PC-3 (cell line): Measurements from ENCODE around the gene COMMD3. TPM values are rescaled to one million over a fixed set of nuclear protein-coding genes. Genes with fewer than 3 reads are reported as not detected.

Experiments
- ATAC-seq: fragments of 200-7000 bp; cut with Tn5 transposase; 2 replicates; pipeline ENCODE4 v1.9.1; 2020; ENCODE audit warnings: mild to moderate bottlenecking, moderate library complexity
- BruUV-seq: library from RNA; stranded (reverse); fragments of 400-500 nt; replicated peaks from 2 replicates; lab custom pipeline; 2021; lab: Mats Ljungman, UMichigan
- CTCF ChIA-PET: fragments of 300-600 bp; sonication (Branson Sonifier 250); formaldehyde crosslinking; loops from one replicate; lab custom pipeline; 2022; ENCODE audit warnings: antibody characterized with exemption; lab: Charles Lee
- POLR2A ChIA-PET: fragments of 300-600 bp; sonication (Branson Sonifier 250); formaldehyde crosslinking; loops from one replicate; lab custom pipeline; 2022; ENCODE audit warnings: antibody characterized with exemption; ENCODE audit not compliant: unreplicated experiment; lab: Charles Lee
- DNase-seq: peaks from one replicate; pipeline ENCODE4 v3.0.0-alpha.2; 2015
- H2AFZ ChIP-seq: fragments of 300-600 bp; sonication (generic); 2 replicates; pipeline ENCODE4 v1.6.0; 2016; ENCODE audit warnings: antibody characterized with exemption, low read length
- H3F3A ChIP-seq: fragments of 300-600 bp; sonication (generic); one replicate; pipeline ENCODE4 v1.6.0; 2017; ENCODE audit warnings: antibody characterized with exemption, low read length, control low read depth, mild to moderate bottlenecking; ENCODE audit not compliant: unreplicated experiment
- H3K27ac ChIP-seq: fragments of 300-600 bp; sonication (generic); 2 replicates; pipeline ENCODE4 v1.5.1; 2016; ENCODE audit warnings: mild to moderate bottlenecking, low read length
- H3K27me3 ChIP-seq: fragments of 300-600 bp; sonication (generic); 2 replicates; pipeline ENCODE4 v1.6.1; 2016; ENCODE audit warnings: low read length, mixed read lengths
- H3K36me3 ChIP-seq: fragments of 300-600 bp; sonication (generic); 2 replicates; pipeline ENCODE4 v1.6.1; 2016; ENCODE audit warnings: low read depth, mixed run types, low read length, mixed read lengths
- H3K4me1 ChIP-seq: fragments of 300-600 bp; sonication (generic); 2 replicates; pipeline ENCODE4 v1.5.1; 2016; ENCODE audit warnings: low read length; ENCODE audit not compliant: insufficient read depth
- H3K4me2 ChIP-seq: fragments of 300-600 bp; sonication (generic); 2 replicates; pipeline ENCODE4 v1.6.0; 2016; ENCODE audit warnings: low read length
- H3K4me3 ChIP-seq: fragments of 300-600 bp; sonication (generic); 2 replicates; pipeline ENCODE4 v1.5.1; 2016; ENCODE audit warnings: mild to moderate bottlenecking, low read length, mixed read lengths
- H3K79me2 ChIP-seq: fragments of 300-600 bp; sonication (generic); 2 replicates; pipeline ENCODE4 v1.6.1; 2017; ENCODE audit warnings: low read length, mixed read lengths
- H3K9ac ChIP-seq: fragments of 300-600 bp; sonication (generic); 2 replicates; pipeline ENCODE4 v1.6.0; 2016; ENCODE audit warnings: mild to moderate bottlenecking, low read length
- H3K9me2 ChIP-seq: fragments of 300-600 bp; sonication (generic); replicated peaks from 2 replicates; pipeline ENCODE4 v1.6.1; 2016; ENCODE audit warnings: mixed run types, low read length, mixed read lengths
- H3K9me3 ChIP-seq: fragments of 300-600 bp; sonication (generic); 2 replicates; pipeline ENCODE4 v1.6.1; 2016; ENCODE audit warnings: low read length, mixed read lengths
- H4K20me1 ChIP-seq: fragments of 300-600 bp; sonication (generic); 2 replicates; pipeline ENCODE4 v1.6.1; 2016; ENCODE audit warnings: low read length, mixed read lengths
- CTCF ChIP-seq: fragments of 300-600 bp; sonication (generic); conservative IDR thresholded peaks from 2 replicates; pipeline ENCODE4 v1.5.1; 2017; ENCODE audit warnings: antibody characterized with exemption, low read depth, mild to moderate bottlenecking, low read length
- EZH2 ChIP-seq: fragments of 300-600 bp; sonication (generic); IDR thresholded peaks from one replicate; pipeline ENCODE4 v1.6.1; 2017; ENCODE audit warnings: antibody characterized with exemption, mild to moderate bottlenecking, low read length; ENCODE audit not compliant: unreplicated experiment
- EZH2phosphoT487 ChIP-seq: fragments of 300-600 bp; sonication (generic); IDR thresholded peaks from 2 replicates; pipeline ENCODE4 v1.6.1; 2018; ENCODE audit warnings: mild to moderate bottlenecking, antibody characterized with exemption, low read length, borderline replicate concordance
- intact Hi-C: fragments of 100-400 bp; cut with micrococcal nuclease; formaldehyde crosslinking; loops from 2 replicates; pipeline ENCODE4 v1.9.0; 2023
- total RNA-seq: library from RNA; depleted of rRNA; stranded (reverse); fragments of >200 nt; gene quantifications from 2 replicates; pipeline ENCODE4 v1.2.3, GENCODE V29; 2014

Gene COMMD3
- total RNA-seq, 1 experiment from 2014 or later = 86.4 TPM

- ATAC-seq (no peak), DNase-seq (no peak)
- no peaks in the 10 kb centered on the region for H4K20me1 ChIP-seq
- no peak overlapping the region for H3K4me2 ChIP-seq
- ChIA-PET CTCF (no interaction called here), POLR2A (no interaction called here)
- no peaks in the 10 kb centered on the region for H3K79me2 ChIP-seq
- no peak overlapping the region for H2AFZ ChIP-seq
- no peak for TF ChIP-seq EZH2phosphoT487
- TF ChIP-seq CTCF = no peak
- no peak for TF ChIP-seq EZH2
- no peaks in the 10 kb centered on the region for H3K9me2 ChIP-seq
- H3K9me3 ChIP-seq = no peaks in the 10 kb centered on the region
- no TSS peak for BruUV-seq
- H3K36me3 ChIP-seq = no peaks in the 10 kb centered on the region
- no peak overlapping the region for H3K4me3 ChIP-seq
- no peaks in the 10 kb centered on the region for H3K27me3 ChIP-seq
- H3F3A ChIP-seq = no peaks in the 10 kb centered on the region
- intact Hi-C loops = no loop called here
- H3K4me1 ChIP-seq = no peaks in the 10 kb centered on the region
- no peak overlapping the region for H3K9ac ChIP-seq
- no peak overlapping the region for H3K27ac ChIP-seq
These were observed 51.3 kb downstream of the COMMD3 start for GRCh38 chr10:22367471-22367870.

DNA sequence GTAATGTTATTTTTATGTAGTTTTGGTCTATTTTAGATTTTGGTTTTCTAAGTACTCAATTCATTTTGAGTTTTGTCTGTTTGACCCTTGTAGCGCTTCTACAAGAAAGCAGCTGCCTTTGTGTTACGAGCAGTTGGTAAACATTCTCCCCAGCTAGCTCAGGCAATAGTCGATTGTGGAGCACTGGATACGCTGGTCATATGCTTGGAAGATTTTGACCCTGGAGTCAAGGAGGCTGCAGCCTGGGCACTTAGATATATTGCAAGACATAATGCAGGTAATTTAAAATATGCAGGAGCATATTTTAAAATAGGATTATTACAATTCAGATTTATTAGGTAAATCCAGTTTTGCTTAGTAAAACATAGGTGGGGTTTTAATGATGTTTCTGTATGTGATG is 52.2 kb downstream of the COMMD3 start:
- Histone ChIP-seq H3K4me3 (no peak overlapping the region), H3K27ac (no peak overlapping the region), H3K9me3 (no peaks in the 10 kb centered on the region), H3K79me2 (no peaks in the 10 kb centered on the region), H2AFZ (no peak overlapping the region), H3K4me2 (no peak overlapping the region), H4K20me1 (no peaks in the 10 kb centered on the region), H3F3A (no peaks in the 10 kb centered on the region), H3K9ac (no peak overlapping the region), H3K36me3 (no peaks in the 10 kb centered on the region), H3K9me2 (no peaks in the 10 kb centered on the region), H3K4me1 (no peaks in the 10 kb centered on the region), H3K27me3 (no peaks in the 10 kb centered on the region)
- CTCF ChIA-PET = no interaction called here
- BruUV-seq = no TSS peak
- TF ChIP-seq EZH2 = no peak
- DNase-seq (no peak), ATAC-seq (no peak)
- POLR2A ChIA-PET = no interaction called here
- intact Hi-C loops = no loop called here

DNA sequence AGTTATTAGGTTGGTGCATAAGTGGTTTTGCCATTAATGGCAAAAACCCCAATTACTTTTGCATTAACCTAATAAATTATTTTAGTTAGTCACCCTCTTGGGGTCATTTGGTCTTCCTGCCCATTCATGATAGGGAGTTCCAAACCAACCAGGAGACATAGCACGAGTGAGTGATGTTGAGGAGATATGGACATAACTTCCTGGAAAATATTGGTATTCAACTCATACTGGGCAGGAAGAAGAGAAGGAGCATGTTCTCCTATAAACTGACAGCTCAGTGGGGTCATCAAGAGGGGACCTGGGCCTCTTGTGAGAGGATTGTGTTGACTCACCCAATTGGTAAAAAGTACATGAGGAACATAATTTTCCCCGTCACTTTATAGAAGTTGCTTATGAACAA is 52.8 kb downstream of the COMMD3 start:
- Histone ChIP-seq H3K4me2 (no peak overlapping the region), H3K9me3 (no peaks in the 10 kb centered on the region), H3K9me2 (no peaks in the 10 kb centered on the region), H3K4me1 (no peaks in the 10 kb centered on the region), H3K36me3 (no peaks in the 10 kb centered on the region), H2AFZ (no peak overlapping the region), H3K9ac (no peak overlapping the region), H3K27me3 (no peaks in the 10 kb centered on the region), H3K27ac (no peak overlapping the region), H3K79me2 (no peaks in the 10 kb centered on the region), H3K4me3 (no peak overlapping the region), H4K20me1 (no peaks in the 10 kb centered on the region), H3F3A (no peaks in the 10 kb centered on the region)
- no peak for ATAC-seq
- ChIA-PET POLR2A (no interaction called here), CTCF (no interaction called here)
- intact Hi-C loops = no loop called here
- no TSS peak for BruUV-seq
- TF ChIP-seq EZH2 = no peak
- no peak for TF ChIP-seq EZH2phosphoT487
- no peak for DNase-seq

DNA sequence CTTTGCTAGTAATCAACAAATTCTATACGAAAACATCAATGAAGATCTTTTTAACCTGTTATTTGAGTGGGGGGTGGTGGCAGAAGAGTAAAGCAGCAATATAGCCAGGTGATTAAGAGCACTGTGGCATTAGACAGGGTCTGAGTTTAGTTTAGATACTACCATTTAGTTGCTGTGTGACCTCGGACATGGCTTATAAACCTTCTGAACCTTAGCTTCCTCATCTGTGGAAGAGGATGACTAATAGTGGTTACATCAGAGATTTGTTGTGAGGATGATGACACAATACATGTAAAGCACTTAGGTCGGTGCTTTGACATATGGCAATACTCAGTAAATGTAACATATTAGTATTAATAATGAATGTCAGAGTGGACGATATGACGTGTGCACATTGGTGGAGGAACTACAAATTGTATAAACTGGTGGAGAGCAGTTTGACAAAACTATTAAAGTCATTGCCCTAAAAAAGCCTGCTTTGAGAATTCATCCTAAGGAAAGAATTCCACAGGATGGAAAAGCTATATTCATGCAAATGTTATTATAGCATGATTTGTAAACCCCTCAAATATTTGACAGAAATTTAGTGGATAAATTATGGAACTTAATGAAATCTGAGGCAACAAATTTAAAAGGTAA is 53.4 kb downstream of the COMMD3 start:
- intact Hi-C loops = no loop called here
- Histone ChIP-seq H3F3A (no peaks in the 10 kb centered on the region), H4K20me1 (no peaks in the 10 kb centered on the region), H3K36me3 (no peaks in the 10 kb centered on the region), H3K4me3 (no peak overlapping the region), H3K9ac (no peak overlapping the region), H3K4me1 (no peaks in the 10 kb centered on the region), H3K9me3 (no peaks in the 10 kb centered on the region), H3K79me2 (no peaks in the 10 kb centered on the region), H3K4me2 (no peak overlapping the region), H3K9me2 (no peaks in the 10 kb centered on the region), H2AFZ (no peak overlapping the region), H3K27me3 (no peaks in the 10 kb centered on the region), H3K27ac (no peak overlapping the region)
- ATAC-seq = no peak
- BruUV-seq = no TSS peak
- TF ChIP-seq EZH2phosphoT487 = no peak
- no peak for TF ChIP-seq CTCF
- TF ChIP-seq EZH2 = no peak
- CTCF ChIA-PET = no interaction called here
- POLR2A ChIA-PET = no interaction called here
- DNase-seq = peak; percentile 13
